Islet of Langerhans (tissue), 1 donor: ENCODE data around the gene AGT.
"Not testable (repeated sequence)": the region's sequence is repeated elsewhere in the genome, so short reads cannot be mapped to it uniquely, and the experiment has no call there.

Experiments
- FAIRE-seq: peaks from one replicate; lab custom pipeline; 2011; peaks lifted over from hg19 to GRCh38; lab: Jason Lieb, UNC

AGT gene

GRCh38 chr1:230706887-230707731, 6.8 kb downstream of the AGT start:
- FAIRE-seq = no peak

GRCh38 chr1:230706020-230706699, 7.8 kb downstream of the AGT start:
- FAIRE-seq = no peak

GRCh38 chr1:230705289-230706019, 8.5 kb downstream of the AGT start:
- FAIRE-seq = no peak

- FAIRE-seq = no peak
Observed at GRCh38 chr1:230704830-230705229, 9.1 kb downstream of the AGT start.

- FAIRE-seq = no peak
Observed at GRCh38 chr1:230703679-230704385, 10.1 kb downstream of the AGT start.

GRCh38 chr1:230702934-230703678, 10.8 kb downstream of the AGT start:
- no peak for FAIRE-seq

- no peak for FAIRE-seq
Observed at GRCh38 chr1:230701895-230702768, 11.8 kb downstream of the AGT start.

GRCh38 chr1:230701434-230701833, 12.5 kb downstream of the AGT start:
- FAIRE-seq = no peak

- FAIRE-seq = no peak
Observed at GRCh38 chr1:230700132-230700531, 13.8 kb downstream of the AGT start.

- no peak for FAIRE-seq
Observed at GRCh38 chr1:230699716-230700115, 14.2 kb downstream of the AGT start.

GRCh38 chr1:230698964-230699363, 15.0 kb downstream of the AGT start:
- FAIRE-seq = not testable (repeated sequence)

GRCh38 chr1:230698130-230698529, 15.8 kb downstream of the AGT start:
- FAIRE-seq = no peak

- no peak for FAIRE-seq
Observed at GRCh38 chr1:230696722-230697437, 17.0 kb downstream of the AGT start.

GRCh38 chr1:230696218-230696617, 17.7 kb downstream of the AGT start:
- FAIRE-seq = no peak

GRCh38 chr1:230694991-230695390, 18.9 kb downstream of the AGT start:
- no peak for FAIRE-seq

- FAIRE-seq = no peak
Observed at GRCh38 chr1:230694464-230694863, 19.5 kb downstream of the AGT start.

- no peak for FAIRE-seq
Observed at GRCh38 chr1:230693777-230694176, 20.1 kb downstream of the AGT start.

- FAIRE-seq = no peak
Observed at GRCh38 chr1:230693221-230693620, 20.7 kb downstream of the AGT start.

GRCh38 chr1:230691615-230692014, 22.3 kb downstream of the AGT start:
- no peak for FAIRE-seq

GRCh38 chr1:230690101-230690500, 23.8 kb downstream of the AGT start:
- FAIRE-seq = no peak
